GM12878 (cell line): ENCODE measurements around the gene KAZN. TPM values are rescaled to one million over a fixed set of nuclear protein-coding genes. Genes with fewer than 3 reads are reported as not detected.

Source experiments
- ATAC-seq: fragments of 200-7000 bp; cut with Tn5 transposase; 3 replicates; pipeline ENCODE4 v1.9.1; 2020; ENCODE audit warnings: mild to moderate bottlenecking, moderate library complexity
- BruUV-seq: library from RNA; stranded (reverse); fragments of 400-500 nt; replicated peaks from 2 replicates; lab custom pipeline; 2021; lab: Mats Ljungman, UMichigan
- CTCF ChIA-PET: fragments of 300-600 bp; sonication (Branson Sonifier 250); formaldehyde crosslinking; extraction: SDS; loops from one replicate; lab custom pipeline; 2021; ENCODE audit warnings: inconsistent platforms; lab: Yijun Ruan, JAX
- POLR2A ChIA-PET: fragments of 350-600 bp; formaldehyde crosslinking; extraction: SDS; loops from one replicate; lab custom pipeline; 2021; ENCODE audit warnings: inconsistent platforms; lab: Charles Lee
- RAD21 ChIA-PET: fragments of 300-600 bp; sonication (Branson Sonifier 250); formaldehyde crosslinking; loops from one replicate; lab custom pipeline; 2023; ENCODE audit warnings: antibody characterized with exemption; ENCODE audit not compliant: unreplicated experiment; lab: Charles Lee
- SMC1A ChIA-PET: fragments of 300-600 bp; sonication (Branson Sonifier 250); formaldehyde crosslinking; loops from one replicate; lab custom pipeline; 2023; ENCODE audit not compliant: unreplicated experiment, uncharacterized antibody; lab: Charles Lee
- DNase-seq: peaks from one replicate; pipeline ENCODE4 v3.0.0-alpha.2; 2011; ENCODE audit warnings: low read depth, low spot score
- FAIRE-seq: peaks from 3 replicates; lab custom pipeline; 2011; peaks lifted over from hg19 to GRCh38; lab: Jason Lieb, UNC
- H2AFZ ChIP-seq: 2 replicates; pipeline ENCODE4 v1.6.0; 2011; ENCODE audit warnings: low read depth, low read length, control low read depth; ENCODE audit not compliant: control insufficient read depth
- H3K27ac ChIP-seq: 2 replicates; pipeline ENCODE4 v1.5.1; 2011; ENCODE audit warnings: control low read depth; ENCODE audit not compliant: control insufficient read depth, insufficient read depth
- H3K27me3 ChIP-seq, 2 experiments: replicated peaks in 1 of 2; 2 replicates each; pipeline versions ENCODE4 v1.6.0 to v1.6.1; 2011; ENCODE audit warnings: low read length in 1 of 2; ENCODE audit not compliant: control insufficient read depth in 2 of 2, insufficient read depth in 2 of 2
- H3K36me3 ChIP-seq, 2 experiments: 2 replicates each; pipeline ENCODE4 v1.5.1; 2011; ENCODE audit warnings: low read length in 1 of 2; ENCODE audit not compliant: control insufficient read depth in 2 of 2, insufficient read depth in 2 of 2
- H3K4me1 ChIP-seq: 2 replicates; pipeline ENCODE4 v1.6.1; 2011; ENCODE audit warnings: mild to moderate bottlenecking, low read length, moderate library complexity, mixed read lengths; ENCODE audit not compliant: control insufficient read depth, insufficient read depth
- H3K4me2 ChIP-seq: 2 replicates; pipeline ENCODE4 v1.6.0; 2011; ENCODE audit warnings: control low read depth; ENCODE audit not compliant: control insufficient read depth, insufficient read depth
- H3K4me3 ChIP-seq: fragments of 200-600 bp; sonication (generic); 2 replicates; pipeline ENCODE4 v1.5.1; 2016
- H3K79me2 ChIP-seq: 2 replicates; pipeline ENCODE4 v1.6.0; 2011; ENCODE audit warnings: low read length; ENCODE audit not compliant: control insufficient read depth, insufficient read depth
- H3K9ac ChIP-seq: 2 replicates; pipeline ENCODE4 v1.8.0; 2011; ENCODE audit warnings: low read length, control low read depth, mixed read lengths; ENCODE audit not compliant: control insufficient read depth, insufficient read depth
- H3K9me3 ChIP-seq: replicated peaks from 3 replicates; pipeline ENCODE4 v1.5.1; 2011; ENCODE audit warnings: mild to moderate bottlenecking, low read length; ENCODE audit not compliant: control insufficient read depth, insufficient read depth
- H4K20me1 ChIP-seq: 2 replicates; pipeline ENCODE4 v1.6.0; 2011; ENCODE audit not compliant: control insufficient read depth, insufficient read depth
- BCL3 ChIP-seq: IDR thresholded peaks from 2 replicates; pipeline ENCODE4 v1.6.1; 2011; ENCODE audit warnings: borderline replicate concordance, low read depth, mild to moderate bottlenecking, moderate library complexity, low read length; ENCODE audit not compliant: insufficient read depth, poor library complexity, severe bottlenecking
- CHD1 ChIP-seq: IDR thresholded peaks from 2 replicates; pipeline ENCODE4 v1.6.1; 2012; ENCODE audit warnings: low read depth, low read length, improper control_type of control experiment
- EGR1 ChIP-seq, 2 experiments: IDR thresholded peaks; 1 replicate in 1 of 2; 2 replicates in 1 of 2; pipeline ENCODE4 v1.6.1; 2011 to 2012; ENCODE audit warnings: low read depth in 2 of 2, low read length in 2 of 2, borderline replicate concordance in 1 of 2, mild to moderate bottlenecking in 1 of 2, moderate library complexity in 1 of 2
- JUNB ChIP-seq: IDR thresholded peaks from 2 replicates; pipeline ENCODE4 v1.6.1; 2016; ENCODE audit warnings: antibody characterized with exemption, mild to moderate bottlenecking
- JUND ChIP-seq: IDR thresholded peaks from 2 replicates; pipeline ENCODE4 v1.6.1; 2012; ENCODE audit warnings: low read depth, mild to moderate bottlenecking, low read length, improper control_type of control experiment, moderate library complexity
- MTA3 ChIP-seq: IDR thresholded peaks from 2 replicates; pipeline ENCODE4 v1.6.1; 2012; ENCODE audit warnings: low read length, inconsistent platforms, borderline replicate concordance
- NFYA ChIP-seq: IDR thresholded peaks from 2 replicates; pipeline ENCODE4 v1.6.1; 2011; ENCODE audit warnings: low read depth, mild to moderate bottlenecking, low read length, improper control_type of control experiment, borderline replicate concordance
- NFYB ChIP-seq: IDR thresholded peaks from 2 replicates; pipeline ENCODE4 v1.6.1; 2011; ENCODE audit warnings: low read depth, mild to moderate bottlenecking, low read length, improper control_type of control experiment, moderate library complexity; ENCODE audit not compliant: insufficient read depth
- PML ChIP-seq: IDR thresholded peaks from 2 replicates; pipeline ENCODE4 v1.6.1; 2012; ENCODE audit warnings: low read length, inconsistent platforms
- SMAD1 ChIP-seq: fragments of 450-650 bp; IDR thresholded peaks from 2 replicates; pipeline ENCODE4 v1.6.1; 2018; ENCODE audit warnings: mild to moderate bottlenecking, low read depth; ENCODE audit not compliant: partially characterized antibody
- TARDBP ChIP-seq: IDR thresholded peaks from 2 replicates; pipeline ENCODE4 v1.6.1; 2016; ENCODE audit warnings: borderline replicate concordance
- YY1 ChIP-seq: IDR thresholded peaks from 2 replicates; pipeline ENCODE4 v1.6.1; 2011; ENCODE audit warnings: low read depth, mild to moderate bottlenecking, low read length
- ZNF384 ChIP-seq: IDR thresholded peaks from 2 replicates; pipeline ENCODE4 v1.6.1; 2012; ENCODE audit warnings: low read depth, mild to moderate bottlenecking, low read length, improper control_type of control experiment, borderline replicate concordance
- WGBS: methylation state at CpG from one replicate; pipeline ENCODE4 v1.1.6; 2016; ENCODE audit warnings: low lambda C conversion rate; ENCODE audit not compliant: insufficient replicate concordance, insufficient coverage; ENCODE audit errors: missing lambda C conversion rate; 5-methylcytosine and 5-hydroxymethylcytosine counted together
- in situ Hi-C: fragments of 300-500 bp; cut with MboI; formaldehyde crosslinking; loops from 9 replicates; pipeline ENCODE4 v1.14.3; 2018; ENCODE audit warnings: mixed read lengths
- intact Hi-C: fragments of 100-400 bp; cut with micrococcal nuclease; formaldehyde crosslinking; loops from one replicate; pipeline ENCODE4 v1.14.2; 2022; ENCODE audit not compliant: unreplicated experiment
- polyA plus RNA-seq, 11 experiments: library from polyadenylated mRNA; depleted of rRNA in 4 of 11; unstranded in 6 of 11; stranded (reverse) in 5 of 11; fragments of >200 nt; fragmentation: Nextera tagmentation in 4 of 11; fragmentation: Illumina TruSeq in 1 of 11; extraction: Ambion mirVana in 4 of 11; extraction: Trizol in 1 of 11; gene quantifications; 1 replicate in 1 of 11; 2 replicates in 10 of 11; pipeline versions ENCODE4 v1.2.1 to v1.2.3, GENCODE V29; 2011 to 2016; ENCODE audit warnings: inconsistent platforms in 2 of 11, missing spikeins in 2 of 11, low read depth in 1 of 11
- total RNA-seq, 4 experiments: library from RNA; depleted of rRNA in 3 of 4; stranded (reverse); fragments of >200 nt in 3 of 4; fragmentation: Illumina TruSeq in 1 of 4; extraction: Trizol in 1 of 4; gene quantifications; 2 replicates each; pipeline versions ENCODE4 v1.2.1 to v1.2.3, GENCODE V29; 2013 to 2021
- TF ChIP-seq, protein P1 (sequence below): IDR thresholded peaks from 2 replicates; pipeline ENCODE4 v1.6.1; 2011; ENCODE audit warnings: mild to moderate bottlenecking, low read depth, low read length, moderate library complexity; ENCODE audit not compliant: insufficient replicate concordance
- TF ChIP-seq, protein P2 (sequence below): IDR thresholded peaks from 2 replicates; pipeline ENCODE4 v1.6.1; 2011; ENCODE audit warnings: borderline replicate concordance, low read depth, mild to moderate bottlenecking, moderate library complexity, mixed read lengths, low read length; ENCODE audit not compliant: insufficient read depth; ENCODE audit errors: extremely low read length
- TF ChIP-seq, protein P3 (sequence below): fragments of 450-650 bp; IDR thresholded peaks from 2 replicates; pipeline ENCODE4 v1.6.1; 2017; ENCODE audit warnings: mild to moderate bottlenecking, moderate library complexity

The KAZN gene
- total and polyA plus RNA-seq, 10 of the 15 experiments (the other 5 are each of a cell fraction or from before 2014, with no cell fraction given) = 0.72 to 4.0 (median 1.2) TPM

DNA sequence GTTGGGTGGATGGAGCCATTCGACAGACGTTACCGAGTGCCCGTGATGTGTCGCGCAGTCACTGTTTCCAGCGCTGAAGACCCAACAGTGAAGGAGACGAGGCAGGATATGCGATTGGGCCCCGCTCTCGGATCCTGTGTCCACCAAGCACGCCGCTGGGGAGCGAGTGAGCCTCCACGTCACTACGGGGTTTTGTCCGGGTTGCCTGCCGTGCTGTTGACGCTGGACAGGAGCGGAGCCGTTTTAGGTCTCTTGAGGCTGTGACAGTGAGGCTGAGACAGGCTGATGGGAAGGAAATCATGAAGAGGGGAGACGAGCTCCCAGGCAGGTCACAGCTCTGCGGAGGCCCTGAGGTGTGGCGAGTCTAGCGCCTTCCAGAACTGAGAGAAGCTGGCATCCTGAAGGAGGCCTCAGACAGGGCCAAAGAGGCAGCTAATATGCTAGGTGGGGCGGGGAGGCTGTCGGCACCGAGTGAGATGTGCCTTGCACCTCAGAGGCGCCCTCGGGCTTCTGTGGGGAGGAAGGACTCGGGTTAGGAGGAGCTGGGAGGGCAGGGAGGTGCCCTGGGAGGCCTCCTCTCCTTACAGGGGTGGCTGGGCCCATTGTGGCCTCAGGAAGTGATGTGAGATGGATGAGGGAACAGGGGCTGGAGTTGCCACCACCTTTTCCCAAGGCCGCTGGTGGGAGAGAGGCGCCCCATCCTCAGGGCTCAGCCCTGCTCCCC lies 359.1 kb downstream of the KAZN start:
- no peaks in the 10 kb centered on the region for H3K27me3 ChIP-seq
- FAIRE-seq = no peak
- H3K9ac ChIP-seq = no peak overlapping the region
- ATAC-seq = no peak
- no peaks in the 10 kb centered on the region for H3K79me2 ChIP-seq
- ChIA-PET POLR2A (no interaction called here), RAD21 (no interaction called here), CTCF (no interaction called here), SMC1A (no interaction called here)
- H3K36me3 ChIP-seq = no peaks in the 10 kb centered on the region
- in situ Hi-C loops (no loop called here), intact Hi-C loops (no loop called here)
- no peaks in the 10 kb centered on the region for H3K9me3 ChIP-seq
- H4K20me1 ChIP-seq = no peaks in the 10 kb centered on the region
- BruUV-seq = no TSS peak
- 45% methylated on average over 33 of the region's 33 CpGs for WGBS
- H3K27ac ChIP-seq = no peak overlapping the region
- no peak for DNase-seq
- H3K4me1 ChIP-seq = no peaks in the 10 kb centered on the region
- no peak overlapping the region for H2AFZ ChIP-seq
- H3K4me3 ChIP-seq = no peak overlapping the region
- no peak overlapping the region for H3K4me2 ChIP-seq
- TF ChIP-seq JUNB (no peak), YY1 (no peak), JUND (no peak), NFYB (no peak), CHD1 (no peak), BCL3 (no peak), ZNF384 (no peak), MTA3 (no peak), NFYA (no peak), EGR1 (IDR thresholded peaks at IDR 0.05; ENCODE audit: borderline replicate concordance in 1 of 2, low read depth in 2 of 2, low read length in 2 of 2) (no peak), SMAD1 (no peak), PML (no peak), TARDBP (no peak)
- TF ChIP-seq, protein P1, sequence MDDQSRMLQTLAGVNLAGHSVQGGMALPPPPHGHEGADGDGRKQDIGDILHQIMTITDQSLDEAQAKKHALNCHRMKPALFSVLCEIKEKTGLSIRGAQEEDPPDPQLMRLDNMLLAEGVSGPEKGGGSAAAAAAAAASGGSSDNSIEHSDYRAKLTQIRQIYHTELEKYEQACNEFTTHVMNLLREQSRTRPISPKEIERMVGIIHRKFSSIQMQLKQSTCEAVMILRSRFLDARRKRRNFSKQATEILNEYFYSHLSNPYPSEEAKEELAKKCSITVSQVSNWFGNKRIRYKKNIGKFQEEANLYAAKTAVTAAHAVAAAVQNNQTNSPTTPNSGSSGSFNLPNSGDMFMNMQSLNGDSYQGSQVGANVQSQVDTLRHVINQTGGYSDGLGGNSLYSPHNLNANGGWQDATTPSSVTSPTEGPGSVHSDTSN = no peak
- TF ChIP-seq, protein P2, sequence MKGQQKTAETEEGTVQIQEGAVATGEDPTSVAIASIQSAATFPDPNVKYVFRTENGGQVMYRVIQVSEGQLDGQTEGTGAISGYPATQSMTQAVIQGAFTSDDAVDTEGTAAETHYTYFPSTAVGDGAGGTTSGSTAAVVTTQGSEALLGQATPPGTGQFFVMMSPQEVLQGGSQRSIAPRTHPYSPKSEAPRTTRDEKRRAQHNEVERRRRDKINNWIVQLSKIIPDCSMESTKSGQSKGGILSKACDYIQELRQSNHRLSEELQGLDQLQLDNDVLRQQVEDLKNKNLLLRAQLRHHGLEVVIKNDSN = no peak
- TF ChIP-seq, protein P3, sequence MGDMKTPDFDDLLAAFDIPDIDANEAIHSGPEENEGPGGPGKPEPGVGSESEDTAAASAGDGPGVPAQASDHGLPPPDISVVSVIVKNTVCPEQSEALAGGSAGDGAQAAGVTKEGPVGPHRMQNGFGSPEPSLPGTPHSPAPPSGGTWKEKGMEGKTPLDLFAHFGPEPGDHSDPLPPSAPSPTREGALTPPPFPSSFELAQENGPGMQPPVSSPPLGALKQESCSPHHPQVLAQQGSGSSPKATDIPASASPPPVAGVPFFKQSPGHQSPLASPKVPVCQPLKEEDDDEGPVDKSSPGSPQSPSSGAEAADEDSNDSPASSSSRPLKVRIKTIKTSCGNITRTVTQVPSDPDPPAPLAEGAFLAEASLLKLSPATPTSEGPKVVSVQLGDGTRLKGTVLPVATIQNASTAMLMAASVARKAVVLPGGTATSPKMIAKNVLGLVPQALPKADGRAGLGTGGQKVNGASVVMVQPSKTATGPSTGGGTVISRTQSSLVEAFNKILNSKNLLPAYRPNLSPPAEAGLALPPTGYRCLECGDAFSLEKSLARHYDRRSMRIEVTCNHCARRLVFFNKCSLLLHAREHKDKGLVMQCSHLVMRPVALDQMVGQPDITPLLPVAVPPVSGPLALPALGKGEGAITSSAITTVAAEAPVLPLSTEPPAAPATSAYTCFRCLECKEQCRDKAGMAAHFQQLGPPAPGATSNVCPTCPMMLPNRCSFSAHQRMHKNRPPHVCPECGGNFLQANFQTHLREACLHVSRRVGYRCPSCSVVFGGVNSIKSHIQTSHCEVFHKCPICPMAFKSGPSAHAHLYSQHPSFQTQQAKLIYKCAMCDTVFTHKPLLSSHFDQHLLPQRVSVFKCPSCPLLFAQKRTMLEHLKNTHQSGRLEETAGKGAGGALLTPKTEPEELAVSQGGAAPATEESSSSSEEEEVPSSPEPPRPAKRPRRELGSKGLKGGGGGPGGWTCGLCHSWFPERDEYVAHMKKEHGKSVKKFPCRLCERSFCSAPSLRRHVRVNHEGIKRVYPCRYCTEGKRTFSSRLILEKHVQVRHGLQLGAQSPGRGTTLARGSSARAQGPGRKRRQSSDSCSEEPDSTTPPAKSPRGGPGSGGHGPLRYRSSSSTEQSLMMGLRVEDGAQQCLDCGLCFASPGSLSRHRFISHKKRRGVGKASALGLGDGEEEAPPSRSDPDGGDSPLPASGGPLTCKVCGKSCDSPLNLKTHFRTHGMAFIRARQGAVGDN = no peak
